ENCODE data around the gene GALNT12.

DNA sequence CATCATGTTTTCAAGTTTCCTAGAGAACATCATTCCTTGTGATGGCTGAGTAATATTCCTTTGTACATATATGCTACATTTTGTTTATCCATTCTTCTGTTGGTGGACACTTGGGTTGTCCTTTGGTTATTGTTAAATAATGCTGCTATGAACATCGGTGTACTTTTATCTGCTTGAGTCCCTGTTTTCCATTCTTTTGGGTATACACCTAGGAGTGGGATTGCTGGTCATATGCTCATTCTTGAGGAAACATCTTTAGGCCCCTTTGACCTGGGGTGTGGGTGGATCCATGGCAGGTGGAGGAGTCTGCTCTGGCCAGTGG is 25.3 kb downstream of the GALNT12 start:
- TF ChIP-seq CTCF (IDR thresholded peaks at IDR 0.05), result no peak
- no peak for TF ChIP-seq POLR2A (IDR thresholded peaks at IDR 0.05)

All from esophagus squamous epithelium (tissue), 4 donors.